Activated B cell treated with CpG ODN at 0.5 μM for 24 hours (primary cell): ENCODE measurements around the gene MGLL. TPM values are rescaled to one million over a fixed set of nuclear protein-coding genes. Genes with fewer than 3 reads are reported as not detected.
A peak's percentile ranks its signal among the peaks of the same experiment; 100 is the strongest.

ENCODE experiments used
- ATAC-seq: fragments of 200-7000 bp; cut with Tn5 transposase; one replicate; pipeline ENCODE4 v1.10.0; 2021; ENCODE audit warnings: low read depth, mild to moderate bottlenecking, moderate library complexity
- CTCF ChIA-PET: fragments of 350-600 bp; sonication (Branson Sonifier 250); formaldehyde crosslinking; loops from one replicate; lab custom pipeline; 2021; ENCODE audit warnings: antibody characterized with exemption; lab: Charles Lee
- POLR2A ChIA-PET: fragments of 350-600 bp; sonication (Branson Sonifier 250); formaldehyde crosslinking; loops from one replicate; lab custom pipeline; 2021; ENCODE audit warnings: antibody characterized with exemption; lab: Charles Lee
- DNase-seq: peaks from one replicate; pipeline ENCODE4 v3.0.0; 2022
- H3K27ac Mint-ChIP-seq: one replicate; pipeline ENCODE4 v1.8.0; 2020; ENCODE audit warnings: mixed read lengths
- H3K27me3 Mint-ChIP-seq: one replicate; pipeline ENCODE4 v1.8.0; 2021; ENCODE audit warnings: mixed read lengths
- H3K36me3 Mint-ChIP-seq: one replicate; pipeline ENCODE4 v1.8.0; 2021; ENCODE audit warnings: low read depth, mixed read lengths
- H3K4me1 Mint-ChIP-seq: one replicate; pipeline ENCODE4 v1.8.0; 2021; ENCODE audit warnings: mixed read lengths
- H3K4me3 Mint-ChIP-seq: one replicate; pipeline ENCODE4 v1.8.0; 2020; ENCODE audit warnings: mild to moderate bottlenecking, mixed read lengths
- H3K9me3 Mint-ChIP-seq: one replicate; pipeline ENCODE4 v1.8.0; 2020; ENCODE audit warnings: mixed read lengths
- intact Hi-C: fragments of 100-400 bp; cut with micrococcal nuclease; formaldehyde crosslinking; loops from one replicate; pipeline ENCODE4 v1.15.1; 2024
- total RNA-seq: library from RNA; stranded (reverse); gene quantifications from 2 replicates; pipeline ENCODE4 v1.2.3, GENCODE V29; 2022
- TF ChIP-seq, protein P1 (sequence below): fragments of 200-600 bp; IDR thresholded peaks from one replicate; pipeline ENCODE4 v1.8.0; 2022; ENCODE audit warnings: antibody characterized with exemption, mild to moderate bottlenecking

The MGLL gene
- 16.7 and 19.1 TPM in 2 replicates for total RNA-seq

GRCh38 chr3:127822041-127822681, at the start of gene MGLL:
MGLL (minus strand) TSS chr3:127822515; CDS start chr3:127822318, 197 bp downstream.
- Mint-ChIP-seq H3K27me3 (peaks cover 14% of the 10 kb centered on the region), H3K4me1 (peaks cover 29% of the 10 kb centered on the region), H3K36me3 (peaks cover 2% of the 10 kb centered on the region), H3K4me3 (peak within 1 kb of the TSS; percentile 93), H3K27ac (peak within 1 kb of the TSS; percentile 74), H3K9me3 (peaks cover 6% of the 10 kb centered on the region)
- ChIA-PET CTCF (interaction anchor here (0.8 to 1.3 kb wide), 3 partner anchors 9 to 126 kb away, joined by 3 to 5 read pairs (median 3); no protein-coding TSS in a partner anchor), POLR2A (interaction anchor here (0.6 to 4.5 kb wide), 5 partner anchors 19 to 86 kb away, joined by 4 to 26 read pairs (median 6); no protein-coding TSS in a partner anchor)
- no peak for ATAC-seq
- no peak for DNase-seq
- TF ChIP-seq, protein P1, sequence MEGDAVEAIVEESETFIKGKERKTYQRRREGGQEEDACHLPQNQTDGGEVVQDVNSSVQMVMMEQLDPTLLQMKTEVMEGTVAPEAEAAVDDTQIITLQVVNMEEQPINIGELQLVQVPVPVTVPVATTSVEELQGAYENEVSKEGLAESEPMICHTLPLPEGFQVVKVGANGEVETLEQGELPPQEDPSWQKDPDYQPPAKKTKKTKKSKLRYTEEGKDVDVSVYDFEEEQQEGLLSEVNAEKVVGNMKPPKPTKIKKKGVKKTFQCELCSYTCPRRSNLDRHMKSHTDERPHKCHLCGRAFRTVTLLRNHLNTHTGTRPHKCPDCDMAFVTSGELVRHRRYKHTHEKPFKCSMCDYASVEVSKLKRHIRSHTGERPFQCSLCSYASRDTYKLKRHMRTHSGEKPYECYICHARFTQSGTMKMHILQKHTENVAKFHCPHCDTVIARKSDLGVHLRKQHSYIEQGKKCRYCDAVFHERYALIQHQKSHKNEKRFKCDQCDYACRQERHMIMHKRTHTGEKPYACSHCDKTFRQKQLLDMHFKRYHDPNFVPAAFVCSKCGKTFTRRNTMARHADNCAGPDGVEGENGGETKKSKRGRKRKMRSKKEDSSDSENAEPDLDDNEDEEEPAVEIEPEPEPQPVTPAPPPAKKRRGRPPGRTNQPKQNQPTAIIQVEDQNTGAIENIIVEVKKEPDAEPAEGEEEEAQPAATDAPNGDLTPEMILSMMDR, result no peak
- intact Hi-C loops, result loop anchor here (2.0 to 5.0 kb wide), 4 partner anchors 35 to 150 kb away; partner anchors contain the start of gene ABTB1

DNA sequence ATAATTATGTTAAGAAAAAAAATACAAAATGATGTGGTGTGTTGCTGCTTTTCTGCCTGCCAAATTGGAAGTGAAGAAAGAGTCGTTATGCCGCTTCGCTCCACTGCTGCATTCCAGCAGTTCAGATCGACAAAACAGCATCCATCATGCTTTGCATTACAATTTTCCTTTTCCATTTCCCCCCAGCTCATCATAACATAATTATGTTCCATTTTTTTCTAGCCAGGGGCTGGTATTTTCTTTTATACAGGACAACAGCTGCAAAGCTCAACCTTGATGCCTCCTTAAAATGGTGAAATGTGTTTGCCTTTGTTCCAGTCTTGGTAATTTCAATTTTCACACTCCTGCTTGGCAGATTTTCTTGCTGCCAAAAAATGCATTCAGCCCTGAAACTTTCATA, 47.8 kb upstream of the MGLL start:
- Mint-ChIP-seq H3K36me3 (no peaks in the 10 kb centered on the region), H3K4me3 (no peak overlapping the region), H3K27me3 (no peaks in the 10 kb centered on the region), H3K27ac (no peak overlapping the region), H3K9me3 (no peaks in the 10 kb centered on the region), H3K4me1 (no peaks in the 10 kb centered on the region)
- ATAC-seq (no peak), DNase-seq (no peak)
- TF ChIP-seq, protein P1, result no peak
- ChIA-PET CTCF (no interaction called here), POLR2A (no interaction called here)
- intact Hi-C loops, result no loop called here

DNA sequence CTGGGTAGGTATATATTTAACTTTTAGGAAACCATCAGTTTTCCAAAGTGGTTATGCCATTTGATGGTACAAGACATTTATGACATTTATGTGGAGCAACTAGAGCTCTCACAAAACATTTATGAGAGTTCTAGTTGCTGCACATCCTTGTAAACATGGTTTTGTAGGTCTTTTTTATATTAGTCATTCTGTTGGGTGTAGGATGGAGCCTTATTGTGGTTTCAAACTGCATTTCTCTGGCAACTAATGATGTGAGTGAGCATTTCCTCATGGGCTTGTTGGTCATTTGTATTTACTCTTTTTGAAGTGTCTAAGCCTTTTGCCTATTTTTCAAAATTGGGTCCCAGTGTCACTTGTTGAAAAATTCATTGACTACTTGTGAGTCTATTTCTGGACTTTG, 45.7 kb upstream of the MGLL start:
- ChIA-PET CTCF (no interaction called here), POLR2A (interaction anchor here (1.0 kb wide), 1 partner anchor 41 kb away, joined by 3 read pairs; no protein-coding TSS in a partner anchor)
- ATAC-seq (no peak), DNase-seq (no peak)
- no peaks in the 10 kb centered on the region for H3K9me3 Mint-ChIP-seq
- no peaks in the 10 kb centered on the region for H3K4me1 Mint-ChIP-seq
- no peak overlapping the region for H3K4me3 Mint-ChIP-seq
- H3K36me3 Mint-ChIP-seq, result no peaks in the 10 kb centered on the region
- intact Hi-C loops, result no loop called here
- no peaks in the 10 kb centered on the region for H3K27me3 Mint-ChIP-seq
- H3K27ac Mint-ChIP-seq, result no peak overlapping the region
- TF ChIP-seq, protein P1, result no peak

DNA sequence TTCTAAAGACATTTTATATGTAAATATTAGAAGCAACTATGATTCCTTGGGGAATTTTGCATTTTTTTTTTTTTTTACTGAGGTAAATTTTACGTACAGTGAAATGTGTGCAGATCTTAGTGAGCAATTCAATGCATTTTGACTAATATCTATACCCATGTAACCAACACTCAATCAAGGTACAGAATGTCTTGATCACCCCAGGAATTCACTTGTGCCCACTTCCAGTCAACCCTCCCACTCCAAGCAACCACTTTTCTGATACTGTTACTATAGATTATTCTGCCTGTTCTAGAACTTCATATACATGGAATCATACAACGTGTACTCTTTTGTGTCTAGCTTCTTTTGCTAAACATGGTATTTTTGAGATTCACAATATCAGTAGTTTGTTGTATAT, 45.1 kb upstream of the MGLL start:
- TF ChIP-seq, protein P1, result no peak
- H3K27me3 Mint-ChIP-seq, result no peaks in the 10 kb centered on the region
- H3K4me3 Mint-ChIP-seq, result no peak overlapping the region
- no peak for DNase-seq
- no peak for ATAC-seq
- H3K36me3 Mint-ChIP-seq, result no peaks in the 10 kb centered on the region
- no peaks in the 10 kb centered on the region for H3K4me1 Mint-ChIP-seq
- ChIA-PET CTCF (no interaction called here), POLR2A (no interaction called here)
- no peak overlapping the region for H3K27ac Mint-ChIP-seq
- intact Hi-C loops, result no loop called here
- H3K9me3 Mint-ChIP-seq, result no peaks in the 10 kb centered on the region

DNA sequence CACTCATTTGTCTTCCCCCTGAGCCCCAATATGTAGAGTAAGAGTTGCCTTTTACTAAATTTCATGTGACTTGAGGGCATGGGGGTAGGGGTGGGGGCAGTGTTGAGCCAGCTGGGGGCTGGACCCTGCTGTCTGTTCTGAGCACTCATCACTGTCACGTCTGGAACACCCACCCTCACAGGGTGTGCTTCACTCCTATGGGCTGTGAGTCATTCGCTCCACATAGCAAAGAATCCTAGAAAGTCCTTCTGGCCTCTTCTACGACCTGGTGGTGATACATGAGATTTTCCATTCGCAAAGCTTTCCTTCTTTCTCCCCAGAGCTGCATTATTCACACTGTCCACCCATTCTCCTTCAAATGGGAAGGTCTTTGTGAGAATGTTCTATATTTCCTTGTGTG, 43.6 kb upstream of the MGLL start:
- no peaks in the 10 kb centered on the region for H3K36me3 Mint-ChIP-seq
- H3K27ac Mint-ChIP-seq, result no peak overlapping the region
- no peaks in the 10 kb centered on the region for H3K4me1 Mint-ChIP-seq
- no peak for ATAC-seq
- TF ChIP-seq, protein P1, result no peak
- DNase-seq, result no peak
- no peaks in the 10 kb centered on the region for H3K9me3 Mint-ChIP-seq
- intact Hi-C loops, result no loop called here
- no peaks in the 10 kb centered on the region for H3K27me3 Mint-ChIP-seq
- POLR2A ChIA-PET, result no interaction called here
- no peak overlapping the region for H3K4me3 Mint-ChIP-seq
- CTCF ChIA-PET, result no interaction called here
